GM18499 (cell line): ENCODE results near the gene SMPDL3B.
"Not testable (repeated sequence)": the region's sequence is repeated elsewhere in the genome, so short reads cannot be mapped to it uniquely, and the experiment has no call there.

Experiments
- ATAC-seq: cut with Tn5 transposase; IDR thresholded peaks from one replicate; pipeline ENCODE4 v1.9.1; 2021; ENCODE audit warnings: moderate number of reproducible peaks; ENCODE audit not compliant: insufficient read depth, unreplicated experiment

Gene SMPDL3B

GRCh38 chr1:27967106-27967883 is 32.5 kb downstream of the SMPDL3B start:
- no peak for ATAC-seq

GRCh38 chr1:27967884-27968466 is 33.2 kb downstream of the SMPDL3B start:
- no peak for ATAC-seq

- no peak for ATAC-seq
These were observed 33.9 kb downstream of the SMPDL3B start for GRCh38 chr1:27968692-27969091.

- no peak for ATAC-seq
These were observed 35.6 kb downstream of the SMPDL3B start for GRCh38 chr1:27970401-27970800.

GRCh38 chr1:27971674-27972073 is 36.9 kb downstream of the SMPDL3B start:
- no peak for ATAC-seq

GRCh38 chr1:27972141-27972540 is 37.3 kb downstream of the SMPDL3B start:
- no peak for ATAC-seq

DNA sequence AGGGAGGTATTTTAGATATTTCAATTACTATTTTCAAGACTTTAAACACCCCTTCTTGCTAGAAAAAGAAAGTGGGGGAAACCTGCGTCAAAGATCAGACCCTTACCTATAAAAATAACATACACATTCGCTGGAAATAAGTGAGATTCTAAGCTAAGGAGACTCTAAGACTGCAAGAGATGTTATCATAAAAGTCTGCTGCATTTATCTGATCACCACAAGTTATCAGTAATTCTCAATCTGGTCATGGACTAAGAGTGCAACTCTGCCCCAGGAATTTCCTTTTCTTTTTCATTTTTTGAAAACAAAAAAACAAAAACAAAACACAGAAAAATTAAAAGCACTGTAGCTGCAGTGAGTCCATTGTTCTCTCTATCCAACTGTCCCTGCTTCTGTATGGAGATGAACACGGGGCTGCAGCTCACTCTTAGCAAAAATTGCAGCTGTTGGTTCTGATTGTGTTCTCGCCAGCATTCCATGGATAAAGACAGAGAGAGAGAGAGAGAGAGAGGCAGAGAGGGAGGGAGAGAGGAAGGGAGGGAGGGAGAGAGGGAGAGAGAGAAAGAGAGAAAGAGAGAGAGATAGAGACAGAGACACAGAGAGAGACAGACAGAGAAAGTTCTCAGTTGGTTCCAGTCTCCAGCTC is 39.1 kb downstream of the SMPDL3B start:
- no peak for ATAC-seq

DNA sequence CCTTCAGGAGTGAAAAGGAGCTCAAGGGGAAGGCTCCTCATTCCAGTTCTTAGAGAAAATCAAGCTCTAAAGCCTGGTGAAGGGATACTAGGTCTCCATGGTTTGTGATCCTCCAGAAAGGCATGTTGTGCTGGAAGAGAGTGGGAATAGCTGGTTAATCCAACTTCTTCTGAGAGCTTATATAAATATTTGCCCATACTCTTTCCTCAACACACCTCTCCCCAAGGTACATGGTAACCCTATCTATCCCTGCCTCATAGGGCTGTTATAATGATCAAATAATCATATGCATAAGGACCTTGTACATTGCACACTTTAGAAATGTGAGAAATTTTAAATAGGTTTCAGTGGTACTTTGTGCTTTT is 39.6 kb downstream of the SMPDL3B start:
- ATAC-seq = no peak

GRCh38 chr1:27979151-27979858 is 44.5 kb downstream of the SMPDL3B start:
- ATAC-seq = no peak

DNA sequence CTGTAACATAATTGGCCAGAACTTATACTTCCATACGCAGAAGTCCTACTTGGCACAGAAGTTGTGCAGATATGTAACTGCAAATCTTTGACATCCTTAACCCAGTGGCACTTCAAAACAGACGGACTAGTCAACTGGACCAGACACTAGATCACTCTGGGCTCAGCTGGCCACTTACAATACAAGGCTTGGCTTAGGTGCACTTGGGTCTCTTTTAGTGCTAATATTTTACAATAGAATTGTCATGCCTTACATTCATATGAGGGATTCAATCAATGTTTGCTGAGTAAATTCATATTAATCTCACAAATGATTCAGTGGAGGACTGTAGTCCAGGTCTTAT is 45.0 kb downstream of the SMPDL3B start:
- no peak for ATAC-seq

DNA sequence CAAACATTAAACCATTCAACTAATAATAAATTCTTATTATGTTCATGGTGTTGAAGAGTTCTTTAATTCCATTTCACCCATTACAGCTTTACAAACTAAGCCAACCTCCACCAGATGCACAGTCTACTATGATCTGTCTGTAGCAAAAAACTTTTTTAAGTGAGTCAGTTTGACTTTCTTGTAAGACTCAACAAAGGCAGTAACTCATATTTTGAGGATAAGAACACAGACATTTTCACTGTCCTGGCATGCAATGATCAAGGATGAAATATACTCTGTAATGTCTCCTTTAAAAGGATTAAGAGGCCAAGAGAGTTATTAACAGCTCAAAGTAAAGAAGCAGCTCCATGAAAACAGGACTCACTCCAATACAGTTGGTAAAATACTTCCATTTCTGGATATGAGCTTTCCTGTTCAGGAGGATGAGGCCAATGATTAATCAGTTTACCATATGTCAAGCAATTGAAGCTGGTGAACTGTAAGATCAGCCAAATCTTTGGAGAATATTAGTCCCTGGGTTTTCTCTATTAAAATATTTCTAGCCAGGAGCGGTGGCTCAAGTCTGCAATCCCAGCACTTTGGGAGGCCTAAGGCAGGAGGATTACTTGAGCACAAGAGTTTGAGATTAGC is 45.5 kb downstream of the SMPDL3B start:
- ATAC-seq = no peak

DNA sequence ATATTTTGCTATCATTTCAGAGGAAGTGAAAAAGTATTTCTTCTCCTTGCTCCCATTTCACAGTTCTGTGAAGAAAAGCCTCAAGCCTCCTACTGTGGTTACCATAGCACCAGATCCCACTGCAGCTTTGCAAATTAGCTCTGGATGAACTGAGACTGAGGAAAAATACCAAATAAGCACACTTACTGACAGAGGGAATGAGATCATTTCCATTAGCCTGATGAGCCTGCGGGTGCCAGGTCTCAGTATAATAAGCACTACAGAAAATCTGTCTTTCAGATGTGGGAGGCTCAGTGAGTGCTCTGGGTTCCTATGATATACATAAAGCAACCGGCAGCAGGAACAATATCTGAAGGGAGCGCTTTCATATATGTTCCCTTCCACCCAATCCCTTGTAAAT is 46.3 kb downstream of the SMPDL3B start:
- no peak for ATAC-seq

DNA sequence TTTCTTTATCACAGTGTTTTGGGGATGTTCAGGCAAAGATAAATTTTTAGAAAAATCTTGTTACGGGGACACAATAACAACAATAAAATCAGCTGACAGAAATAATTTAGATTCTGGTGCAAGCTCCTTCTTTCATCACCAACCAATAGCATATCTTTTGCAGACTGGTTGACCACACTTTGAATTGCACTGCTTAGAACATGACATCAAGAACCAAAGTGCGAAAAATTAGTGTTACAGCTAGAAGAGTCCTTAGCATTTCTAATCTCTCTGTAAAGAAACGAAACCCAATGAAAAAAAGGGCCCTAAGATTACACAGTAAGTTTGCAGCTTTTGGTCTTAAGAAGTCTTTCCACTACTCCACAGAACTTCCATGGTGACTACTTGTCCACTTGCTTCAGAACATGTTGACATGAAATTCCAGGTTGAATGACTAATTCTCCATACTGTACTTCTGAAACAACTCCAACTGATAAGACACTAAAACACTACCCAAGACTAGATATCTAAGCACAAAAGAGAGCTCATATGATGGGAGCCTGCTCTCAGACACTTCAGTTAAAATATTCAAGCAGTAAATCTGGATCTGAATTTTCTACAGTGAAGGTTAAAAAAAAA is 56.2 kb downstream of the SMPDL3B start:
- no peak for ATAC-seq

- ATAC-seq = no peak
These were observed 57.5 kb downstream of the SMPDL3B start for GRCh38 chr1:27992276-27992675.

DNA sequence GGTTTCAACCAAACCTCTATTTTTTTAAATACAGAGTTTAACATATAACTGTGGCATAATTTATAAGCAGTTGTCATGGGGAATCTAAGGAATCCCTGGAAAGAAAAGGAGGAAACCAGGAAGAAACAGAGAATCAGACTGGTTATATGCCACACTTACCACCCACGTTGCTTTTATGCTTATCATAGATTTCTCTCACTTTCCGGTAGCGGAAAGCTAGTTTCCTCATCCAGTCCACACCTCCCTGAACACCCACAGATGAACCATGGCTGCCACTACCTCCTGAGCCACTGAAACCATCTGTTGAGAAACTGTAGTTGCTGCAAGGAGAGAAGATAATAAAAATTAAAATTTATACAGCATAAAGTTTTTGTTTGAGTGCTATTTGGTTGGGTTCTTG is 58.4 kb downstream of the SMPDL3B start:
- no peak for ATAC-seq

DNA sequence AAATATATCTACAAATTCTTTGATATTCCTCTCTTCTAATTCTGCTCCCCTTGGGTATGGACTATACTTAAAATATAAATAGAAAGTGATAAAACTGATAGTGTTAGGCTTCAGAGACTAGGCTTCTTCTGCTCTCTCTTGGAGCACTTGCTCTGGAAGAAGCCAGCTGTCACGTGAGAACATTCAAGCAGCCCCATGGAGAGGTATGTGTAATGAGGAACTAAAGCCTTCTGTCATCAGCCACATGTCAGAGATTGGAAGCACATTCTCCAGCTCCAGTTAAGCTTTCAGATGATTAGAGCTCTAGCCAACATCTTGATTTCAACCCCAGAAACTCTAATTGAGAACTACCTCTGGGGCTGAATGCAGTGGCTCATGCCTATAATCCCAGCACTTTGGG is 59.3 kb downstream of the SMPDL3B start:
- ATAC-seq = no peak

GRCh38 chr1:27994526-27994925 is 59.7 kb downstream of the SMPDL3B start:
- not testable (repeated sequence) for ATAC-seq

GRCh38 chr1:27999055-27999454 is 64.3 kb downstream of the SMPDL3B start:
- ATAC-seq = no peak

- ATAC-seq = no peak
These were observed 67.8 kb downstream of the SMPDL3B start for GRCh38 chr1:28002600-28002999.

GRCh38 chr1:28003117-28003516 is 68.3 kb downstream of the SMPDL3B start:
- not testable (repeated sequence) for ATAC-seq
